DOHH2 (cell line): ENCODE measurements around the gene SCNN1A.

Source experiments
- H3F3A ChIP-seq: fragments of 200-600 bp; sonication (generic), shearing (Covaris generic); 2 replicates; pipeline ENCODE4 v1.6.0; 2016; ENCODE audit warnings: antibody characterized with exemption, mild to moderate bottlenecking; ENCODE audit not compliant: control insufficient read depth, insufficient read depth
- H3K27ac ChIP-seq: fragments of 200-600 bp; sonication (generic); 2 replicates; pipeline ENCODE4 v1.5.1; 2014; ENCODE audit warnings: low read depth, mild to moderate bottlenecking, low read length, moderate library complexity
- H3K27me3 ChIP-seq: fragments of 200-600 bp; sonication (generic); 2 replicates; pipeline ENCODE4 v1.6.1; 2014; ENCODE audit warnings: mild to moderate bottlenecking, low read length, mixed read lengths; ENCODE audit not compliant: control insufficient read depth
- H3K36me3 ChIP-seq: fragments of 200-600 bp; sonication (generic); 2 replicates; pipeline ENCODE4 v1.6.1; 2014; ENCODE audit warnings: mild to moderate bottlenecking, low read length, moderate library complexity, mixed read lengths; ENCODE audit not compliant: control insufficient read depth
- H3K4me1 ChIP-seq: fragments of 200-600 bp; sonication (generic); 2 replicates; pipeline ENCODE4 v1.6.1; 2014; ENCODE audit warnings: mild to moderate bottlenecking, low read length, mixed read lengths; ENCODE audit not compliant: control insufficient read depth
- H3K4me2 ChIP-seq: fragments of 200-600 bp; sonication (generic); 2 replicates; pipeline ENCODE4 v1.6.0; 2014; ENCODE audit warnings: mild to moderate bottlenecking, low read length, moderate library complexity
- H3K4me3 ChIP-seq: fragments of 200-600 bp; sonication (generic); 2 replicates; pipeline ENCODE4 v1.5.1; 2014; ENCODE audit warnings: mild to moderate bottlenecking, low read length, mixed read lengths
- H3K79me2 ChIP-seq: fragments of 200-600 bp; sonication (generic); 2 replicates; pipeline ENCODE4 v1.6.1; 2014; ENCODE audit warnings: mild to moderate bottlenecking, low read length, mixed read lengths; ENCODE audit not compliant: control insufficient read depth
- H3K9me2 ChIP-seq: fragments of 200-600 bp; sonication (generic); replicated peaks from 2 replicates; pipeline ENCODE4 v1.6.1; 2014; ENCODE audit warnings: mild to moderate bottlenecking, low read length, mixed read lengths; ENCODE audit not compliant: control insufficient read depth
- H3K9me3 ChIP-seq: fragments of 200-600 bp; sonication (generic); 2 replicates; pipeline ENCODE4 v1.6.1; 2014; ENCODE audit warnings: antibody characterized with exemption, low read length, mixed read lengths; ENCODE audit not compliant: control insufficient read depth, insufficient read depth
- H4K20me1 ChIP-seq: fragments of 200-600 bp; sonication (generic); 2 replicates; pipeline ENCODE4 v1.6.0; 2014; ENCODE audit warnings: low read depth, mild to moderate bottlenecking, antibody characterized with exemption, low read length, moderate library complexity; ENCODE audit not compliant: control insufficient read depth, insufficient read depth
- EZH2phosphoT487 ChIP-seq: fragments of 200-600 bp; sonication (generic); IDR thresholded peaks from 2 replicates; pipeline ENCODE4 v1.6.1; 2017; ENCODE audit warnings: borderline replicate concordance, mild to moderate bottlenecking, antibody characterized with exemption, low read length, moderate library complexity, mixed read lengths
- TF ChIP-seq, protein P1 (sequence below): fragments of 200-600 bp; sonication (generic); IDR thresholded peaks from one replicate; pipeline ENCODE4 v1.5.1; 2014; ENCODE audit warnings: antibody characterized with exemption, mild to moderate bottlenecking, low read depth, low read length; ENCODE audit not compliant: poor library complexity, severe bottlenecking

The SCNN1A gene

DNA sequence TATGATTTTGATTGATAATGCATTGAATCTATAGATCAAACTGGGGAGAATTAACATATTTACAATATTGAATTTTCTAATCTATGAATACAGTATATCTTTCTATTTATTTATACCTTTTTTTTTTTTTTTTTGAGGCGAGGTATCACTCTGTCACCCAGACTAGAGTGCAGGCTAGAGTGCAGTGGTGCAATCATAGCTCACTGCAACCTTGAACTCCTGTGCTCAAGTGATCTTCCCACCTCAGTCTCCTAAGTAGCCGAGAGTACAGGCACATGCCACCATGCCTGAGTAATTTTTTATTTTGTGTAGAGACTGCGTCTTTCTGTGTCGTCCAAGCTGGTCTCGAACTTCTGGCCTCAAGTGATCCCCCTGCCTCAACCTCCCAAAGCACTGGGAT lies 29.0 kb upstream of the SCNN1A start:
- Histone ChIP-seq H3F3A (no peaks in the 10 kb centered on the region), H3K4me2 (no peak overlapping the region), H3K27me3 (peaks cover 12% of the 10 kb centered on the region; the same call in 1 of the 2 replicates), H3K36me3 (no peaks in the 10 kb centered on the region), H4K20me1 (no peaks in the 10 kb centered on the region), H3K4me3 (no peak overlapping the region), H3K27ac (no peak overlapping the region), H3K4me1 (no peaks in the 10 kb centered on the region), H3K9me3 (no peaks in the 10 kb centered on the region), H3K9me2 (no peaks in the 10 kb centered on the region), H3K79me2 (no peaks in the 10 kb centered on the region)
- TF ChIP-seq, protein P1, sequence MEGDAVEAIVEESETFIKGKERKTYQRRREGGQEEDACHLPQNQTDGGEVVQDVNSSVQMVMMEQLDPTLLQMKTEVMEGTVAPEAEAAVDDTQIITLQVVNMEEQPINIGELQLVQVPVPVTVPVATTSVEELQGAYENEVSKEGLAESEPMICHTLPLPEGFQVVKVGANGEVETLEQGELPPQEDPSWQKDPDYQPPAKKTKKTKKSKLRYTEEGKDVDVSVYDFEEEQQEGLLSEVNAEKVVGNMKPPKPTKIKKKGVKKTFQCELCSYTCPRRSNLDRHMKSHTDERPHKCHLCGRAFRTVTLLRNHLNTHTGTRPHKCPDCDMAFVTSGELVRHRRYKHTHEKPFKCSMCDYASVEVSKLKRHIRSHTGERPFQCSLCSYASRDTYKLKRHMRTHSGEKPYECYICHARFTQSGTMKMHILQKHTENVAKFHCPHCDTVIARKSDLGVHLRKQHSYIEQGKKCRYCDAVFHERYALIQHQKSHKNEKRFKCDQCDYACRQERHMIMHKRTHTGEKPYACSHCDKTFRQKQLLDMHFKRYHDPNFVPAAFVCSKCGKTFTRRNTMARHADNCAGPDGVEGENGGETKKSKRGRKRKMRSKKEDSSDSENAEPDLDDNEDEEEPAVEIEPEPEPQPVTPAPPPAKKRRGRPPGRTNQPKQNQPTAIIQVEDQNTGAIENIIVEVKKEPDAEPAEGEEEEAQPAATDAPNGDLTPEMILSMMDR = no peak
- TF ChIP-seq EZH2phosphoT487 = no peak

DNA sequence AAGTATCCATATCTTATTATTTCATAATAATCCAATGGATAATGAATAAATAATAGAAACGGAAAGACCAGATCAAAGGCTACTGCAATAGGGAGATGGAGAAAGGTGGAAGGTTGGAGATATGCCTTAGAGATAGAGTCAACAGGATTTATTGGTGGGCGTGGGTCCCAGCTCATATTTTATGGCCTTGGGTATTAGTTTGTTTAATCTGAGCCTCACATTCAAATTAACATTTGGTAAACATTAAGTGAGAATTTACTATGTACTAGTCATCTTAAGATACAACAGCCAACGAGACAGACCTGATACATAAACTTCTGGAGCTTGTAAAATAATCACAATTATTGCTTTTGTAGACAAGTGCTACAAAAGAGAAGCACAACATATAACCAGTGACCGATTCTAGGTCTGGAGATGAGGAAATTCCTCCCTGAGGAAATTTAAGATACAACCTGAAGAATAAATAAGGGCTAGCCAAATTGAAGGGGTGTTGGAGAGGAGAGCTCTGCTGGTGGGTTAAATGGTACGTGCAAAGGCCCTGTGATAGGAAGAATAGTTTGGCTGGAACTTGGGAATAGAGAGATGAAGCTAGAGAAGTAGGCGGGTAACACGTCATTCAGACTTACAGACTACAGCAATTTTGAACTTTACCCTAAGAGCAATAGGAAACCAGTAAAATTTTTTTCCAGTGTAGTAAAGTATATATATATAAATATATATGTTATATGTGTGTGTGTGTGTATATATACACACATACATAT lies 24.7 kb upstream of the SCNN1A start:
- Histone ChIP-seq H4K20me1 (no peaks in the 10 kb centered on the region), H3K27ac (no peak overlapping the region), H3K4me2 (no peak overlapping the region), H3K9me2 (no peaks in the 10 kb centered on the region), H3K4me1 (no peaks in the 10 kb centered on the region), H3K79me2 (no peaks in the 10 kb centered on the region), H3K9me3 (no peaks in the 10 kb centered on the region), H3K27me3 (peaks cover 9% of the 10 kb centered on the region; the same call in 1 of the 2 replicates), H3K36me3 (no peaks in the 10 kb centered on the region), H3K4me3 (no peak overlapping the region), H3F3A (no peaks in the 10 kb centered on the region)
- TF ChIP-seq, protein P1 = no peak
- TF ChIP-seq EZH2phosphoT487 = no peak

DNA sequence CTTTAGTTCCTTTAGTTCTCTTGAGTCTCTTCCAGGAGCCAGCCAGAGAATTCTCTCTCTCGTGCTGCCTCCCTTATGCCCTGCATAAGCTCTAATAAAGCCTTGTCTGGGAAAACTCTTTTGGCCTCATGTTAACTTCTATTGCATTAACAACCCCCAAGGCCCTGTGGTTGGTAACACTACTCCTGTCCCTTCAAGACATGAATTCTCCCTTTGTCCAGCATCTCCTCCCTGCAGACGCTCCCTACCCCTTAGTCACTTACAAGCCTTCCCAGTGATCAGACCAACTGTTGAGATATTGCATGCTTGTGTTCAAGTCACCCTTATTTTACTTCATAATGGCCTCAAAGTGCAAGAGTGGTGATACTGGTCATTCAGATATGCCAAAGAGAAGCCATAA lies 20.7 kb upstream of the SCNN1A start:
- Histone ChIP-seq H3K9me3 (no peaks in the 10 kb centered on the region), H3K27ac (no peak overlapping the region), H3K4me1 (no peaks in the 10 kb centered on the region), H3K9me2 (no peaks in the 10 kb centered on the region), H3K79me2 (no peaks in the 10 kb centered on the region), H3K4me2 (no peak overlapping the region), H4K20me1 (no peaks in the 10 kb centered on the region), H3K27me3 (0 out of 2 replicates have a peak, but pooled peaks cover 5% of the 10 kb centered on the region), H3K36me3 (no peaks in the 10 kb centered on the region), H3K4me3 (no peak overlapping the region), H3F3A (no peaks in the 10 kb centered on the region)
- TF ChIP-seq, protein P1 = no peak
- no peak for TF ChIP-seq EZH2phosphoT487
